Measurements from ENCODE around the gene LY86.

The LY86 gene

GRCh38 chr6:6556738-6557503 lies 31.6 kb upstream of the LY86 start:
- Histone ChIP-seq H3K9ac (ENCODE audit: low read length in 5 of 5) (no peak overlapping the region), H3K27me3 (ENCODE audit: control insufficient read depth in 5 of 5, insufficient read depth in 4 of 5, low read length in 5 of 5) (no peaks in the 10 kb centered on the region), H3K36me3 (ENCODE audit: control insufficient read depth in 5 of 5, insufficient read depth in 5 of 5, low read length in 5 of 5) (no peaks in the 10 kb centered on the region), H3K27ac (ENCODE audit: low read depth, low read length) (peak overlapping the region; percentile 71), H3K4me3 (ENCODE audit: low read depth in 1 of 5, low read length in 5 of 5) (no peak overlapping the region), H3K4me1 (ENCODE audit: control insufficient read depth in 5 of 5, insufficient read depth in 5 of 5, low read length in 5 of 5) (peaks cover 0 to 15% (median 12%) of the 10 kb centered on the region in 5 donors), H3K9me3 (ENCODE audit: control insufficient read depth in 5 of 5, low read length in 5 of 5) (peaks cover 0 to 5% (median 0%) of the 10 kb centered on the region in 5 donors)

- Histone ChIP-seq H3K36me3 (ENCODE audit: control insufficient read depth in 5 of 5, insufficient read depth in 5 of 5, low read length in 5 of 5) (no peaks in the 10 kb centered on the region), H3K27ac (ENCODE audit: low read depth, low read length) (peak overlapping the region; percentile 71), H3K9ac (ENCODE audit: low read length in 5 of 5) (no peak overlapping the region), H3K4me3 (ENCODE audit: low read depth in 1 of 5, low read length in 5 of 5) (no peak overlapping the region), H3K9me3 (ENCODE audit: control insufficient read depth in 5 of 5, low read length in 5 of 5) (peaks cover 0 to 5% (median 0%) of the 10 kb centered on the region in 5 donors), H3K27me3 (ENCODE audit: control insufficient read depth in 5 of 5, insufficient read depth in 4 of 5, low read length in 5 of 5) (no peaks in the 10 kb centered on the region), H3K4me1 (ENCODE audit: control insufficient read depth in 5 of 5, insufficient read depth in 5 of 5, low read length in 5 of 5) (peaks cover 0 to 15% (median 12%) of the 10 kb centered on the region in 5 donors)
These were observed 31.0 kb upstream of the LY86 start for GRCh38 chr6:6557504-6557839.

GRCh38 chr6:6557886-6558285 lies 30.6 kb upstream of the LY86 start:
- Histone ChIP-seq H3K9ac (ENCODE audit: low read length in 5 of 5) (no peak overlapping the region), H3K27me3 (ENCODE audit: control insufficient read depth in 5 of 5, insufficient read depth in 4 of 5, low read length in 5 of 5) (no peaks in the 10 kb centered on the region), H3K9me3 (ENCODE audit: control insufficient read depth in 5 of 5, low read length in 5 of 5) (peaks cover 0 to 3% (median 0%) of the 10 kb centered on the region in 5 donors), H3K27ac (ENCODE audit: low read depth, low read length) (no peak overlapping the region), H3K36me3 (ENCODE audit: control insufficient read depth in 5 of 5, insufficient read depth in 5 of 5, low read length in 5 of 5) (no peaks in the 10 kb centered on the region), H3K4me3 (ENCODE audit: low read depth in 1 of 5, low read length in 5 of 5) (no peak overlapping the region), H3K4me1 (ENCODE audit: control insufficient read depth in 5 of 5, insufficient read depth in 5 of 5, low read length in 5 of 5) (peaks cover 0 to 15% (median 12%) of the 10 kb centered on the region in 5 donors)

- Histone ChIP-seq H3K4me1 (ENCODE audit: control insufficient read depth in 5 of 5, insufficient read depth in 5 of 5, low read length in 5 of 5) (peaks cover 0 to 20% (median 15%) of the 10 kb centered on the region in 5 donors), H3K4me3 (ENCODE audit: low read depth in 1 of 5, low read length in 5 of 5) (no peak overlapping the region), H3K9ac (ENCODE audit: low read length in 5 of 5) (no peak overlapping the region), H3K27ac (ENCODE audit: low read depth, low read length) (no peak overlapping the region), H3K27me3 (ENCODE audit: control insufficient read depth in 5 of 5, insufficient read depth in 4 of 5, low read length in 5 of 5) (no peaks in the 10 kb centered on the region), H3K36me3 (ENCODE audit: control insufficient read depth in 5 of 5, insufficient read depth in 5 of 5, low read length in 5 of 5) (no peaks in the 10 kb centered on the region), H3K9me3 (ENCODE audit: control insufficient read depth in 5 of 5, low read length in 5 of 5) (no peaks in the 10 kb centered on the region)
These were observed 28.4 kb upstream of the LY86 start for GRCh38 chr6:6559994-6560570.

- Histone ChIP-seq H3K4me3 (ENCODE audit: low read depth in 1 of 5, low read length in 5 of 5) (no peak overlapping the region), H3K27me3 (ENCODE audit: control insufficient read depth in 5 of 5, insufficient read depth in 4 of 5, low read length in 5 of 5) (no peaks in the 10 kb centered on the region), H3K9ac (ENCODE audit: low read length in 5 of 5) (no peak overlapping the region), H3K27ac (ENCODE audit: low read depth, low read length) (no peak overlapping the region), H3K9me3 (ENCODE audit: control insufficient read depth in 5 of 5, low read length in 5 of 5) (no peaks in the 10 kb centered on the region), H3K4me1 (ENCODE audit: control insufficient read depth in 5 of 5, insufficient read depth in 5 of 5, low read length in 5 of 5) (peaks cover 0 to 20% (median 15%) of the 10 kb centered on the region in 5 donors), H3K36me3 (ENCODE audit: control insufficient read depth in 5 of 5, insufficient read depth in 5 of 5, low read length in 5 of 5) (no peaks in the 10 kb centered on the region)
These were observed 27.6 kb upstream of the LY86 start for GRCh38 chr6:6560909-6561308.

- Histone ChIP-seq H3K4me3 (ENCODE audit: low read depth in 1 of 5, low read length in 5 of 5) (no peak overlapping the region), H3K27ac (ENCODE audit: low read depth, low read length) (no peak overlapping the region), H3K27me3 (ENCODE audit: control insufficient read depth in 5 of 5, insufficient read depth in 4 of 5, low read length in 5 of 5) (no peaks in the 10 kb centered on the region), H3K4me1 (ENCODE audit: control insufficient read depth in 5 of 5, insufficient read depth in 5 of 5, low read length in 5 of 5) (peaks cover 0 to 7% (median 0%) of the 10 kb centered on the region in 5 donors), H3K9me3 (ENCODE audit: control insufficient read depth in 5 of 5, low read length in 5 of 5) (no peaks in the 10 kb centered on the region), H3K36me3 (ENCODE audit: control insufficient read depth in 5 of 5, insufficient read depth in 5 of 5, low read length in 5 of 5) (no peaks in the 10 kb centered on the region), H3K9ac (ENCODE audit: low read length in 5 of 5) (no peak overlapping the region)
These were observed 24.4 kb upstream of the LY86 start for GRCh38 chr6:6564154-6564553.

GRCh38 chr6:6565069-6565468 lies 23.5 kb upstream of the LY86 start:
- Histone ChIP-seq H3K9ac (ENCODE audit: low read length in 5 of 5) (no peak overlapping the region), H3K36me3 (ENCODE audit: control insufficient read depth in 5 of 5, insufficient read depth in 5 of 5, low read length in 5 of 5) (no peaks in the 10 kb centered on the region), H3K4me1 (ENCODE audit: control insufficient read depth in 5 of 5, insufficient read depth in 5 of 5, low read length in 5 of 5) (peaks cover 0 to 7% (median 0%) of the 10 kb centered on the region in 5 donors), H3K4me3 (ENCODE audit: low read depth in 1 of 5, low read length in 5 of 5) (no peak overlapping the region), H3K27me3 (ENCODE audit: control insufficient read depth in 5 of 5, insufficient read depth in 4 of 5, low read length in 5 of 5) (no peaks in the 10 kb centered on the region), H3K9me3 (ENCODE audit: control insufficient read depth in 5 of 5, low read length in 5 of 5) (no peaks in the 10 kb centered on the region), H3K27ac (ENCODE audit: low read depth, low read length) (no peak overlapping the region)

- Histone ChIP-seq H3K27me3 (ENCODE audit: control insufficient read depth in 5 of 5, insufficient read depth in 4 of 5, low read length in 5 of 5) (no peaks in the 10 kb centered on the region), H3K4me3 (ENCODE audit: low read depth in 1 of 5, low read length in 5 of 5) (no peak overlapping the region), H3K27ac (ENCODE audit: low read depth, low read length) (no peak overlapping the region), H3K9me3 (ENCODE audit: control insufficient read depth in 5 of 5, low read length in 5 of 5) (no peaks in the 10 kb centered on the region), H3K9ac (ENCODE audit: low read length in 5 of 5) (no peak overlapping the region), H3K4me1 (ENCODE audit: control insufficient read depth in 5 of 5, insufficient read depth in 5 of 5, low read length in 5 of 5) (peaks cover 0 to 7% (median 0%) of the 10 kb centered on the region in 5 donors), H3K36me3 (ENCODE audit: control insufficient read depth in 5 of 5, insufficient read depth in 5 of 5, low read length in 5 of 5) (no peaks in the 10 kb centered on the region)
These were observed 23.0 kb upstream of the LY86 start for GRCh38 chr6:6565488-6565887.

GRCh38 chr6:6566766-6567165 lies 21.8 kb upstream of the LY86 start:
- H3K36me3 ChIP-seq (ENCODE audit: control insufficient read depth in 5 of 5, insufficient read depth in 5 of 5, low read length in 5 of 5), result no peaks in the 10 kb centered on the region
- no peak overlapping the region for H3K27ac ChIP-seq (ENCODE audit: low read depth, low read length)
- no peak overlapping the region for H3K4me3 ChIP-seq (ENCODE audit: low read depth in 1 of 5, low read length in 5 of 5)
- H3K9me3 ChIP-seq (ENCODE audit: control insufficient read depth in 5 of 5, low read length in 5 of 5), result no peaks in the 10 kb centered on the region
- peaks cover 0 to 7% (median 0%) of the 10 kb centered on the region in 5 donors for H3K4me1 ChIP-seq (ENCODE audit: control insufficient read depth in 5 of 5, insufficient read depth in 5 of 5, low read length in 5 of 5)
- no peaks in the 10 kb centered on the region for H3K27me3 ChIP-seq (ENCODE audit: control insufficient read depth in 5 of 5, insufficient read depth in 4 of 5, low read length in 5 of 5)
- no peak overlapping the region for H3K9ac ChIP-seq (ENCODE audit: low read length in 5 of 5)

GRCh38 chr6:6569096-6569810 lies 19.3 kb upstream of the LY86 start:
- no peaks in the 10 kb centered on the region for H3K27me3 ChIP-seq (ENCODE audit: control insufficient read depth in 5 of 5, insufficient read depth in 4 of 5, low read length in 5 of 5)
- H3K9ac ChIP-seq (ENCODE audit: low read length in 5 of 5), result no peak overlapping the region
- H3K4me1 ChIP-seq (ENCODE audit: control insufficient read depth in 5 of 5, insufficient read depth in 5 of 5, low read length in 5 of 5), result no peaks in the 10 kb centered on the region
- H3K36me3 ChIP-seq (ENCODE audit: control insufficient read depth in 5 of 5, insufficient read depth in 5 of 5, low read length in 5 of 5), result no peaks in the 10 kb centered on the region
- H3K4me3 ChIP-seq (ENCODE audit: low read depth in 1 of 5, low read length in 5 of 5), result no peak overlapping the region
- H3K9me3 ChIP-seq (ENCODE audit: control insufficient read depth in 5 of 5, low read length in 5 of 5), result peaks cover 0 to 3% (median 0%) of the 10 kb centered on the region in 5 donors
- no peak overlapping the region for H3K27ac ChIP-seq (ENCODE audit: low read depth, low read length)

Data from subcutaneous abdominal adipose tissue (tissue), 5 donors.